Measurements from ENCODE around the gene S100A5. TPM values are rescaled to one million over a fixed set of nuclear protein-coding genes. Genes with fewer than 3 reads are reported as not detected.

S100A5 gene
- total and polyA plus RNA-seq, 2 of the 8 experiments (the other 6 are each of a cell fraction or from before 2014, with no cell fraction given) = not detected

DNA sequence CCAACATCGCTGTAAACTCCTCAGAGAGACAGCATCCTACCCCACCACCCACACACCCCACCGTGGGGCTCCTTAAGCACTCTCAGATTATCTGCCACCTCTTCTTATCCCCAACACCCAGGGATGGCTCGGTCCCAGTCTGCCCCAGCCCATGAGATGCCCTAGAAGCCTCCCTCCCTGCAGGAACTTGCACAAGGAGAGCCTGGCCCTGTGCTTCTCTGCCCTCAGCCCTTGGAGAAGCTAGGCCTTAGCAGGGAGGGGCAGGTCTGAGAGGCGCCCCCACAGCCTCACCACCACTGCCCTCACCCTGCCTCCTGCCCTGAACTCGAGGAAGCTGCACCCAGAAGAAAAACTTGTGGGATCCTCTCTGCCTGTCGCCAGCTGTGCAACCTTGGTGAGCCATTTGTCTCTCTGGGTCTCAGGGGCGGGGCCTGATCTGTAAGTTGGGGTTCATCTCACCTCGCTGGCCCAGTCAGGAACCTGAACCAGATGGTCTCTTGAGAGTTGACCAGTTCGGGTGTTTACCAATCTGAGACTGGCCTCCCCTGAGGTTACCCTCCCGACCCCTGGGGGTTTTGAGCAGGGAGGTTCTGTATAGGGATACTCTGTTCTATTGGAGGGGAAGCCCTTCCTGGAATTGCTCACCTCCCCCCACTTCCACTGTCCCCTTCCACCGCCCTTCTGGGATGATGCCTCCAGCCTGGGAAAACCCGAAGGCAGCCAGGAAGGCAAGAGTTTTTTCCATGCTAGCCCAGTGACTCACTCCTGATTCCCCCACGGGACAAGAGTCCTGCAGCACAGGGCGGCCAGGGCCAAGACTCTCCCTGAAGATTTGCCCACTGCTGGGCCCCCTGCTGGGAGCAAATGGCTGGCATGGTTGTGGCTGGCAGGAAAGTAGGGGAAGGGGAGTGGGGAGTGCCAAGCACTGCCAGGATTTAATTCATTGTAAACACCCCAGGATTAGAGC lies 8.3 kb upstream of the S100A5 start, which contains the start of gene S100A3:
Gene S100A3 (minus strand): TSS at position 537 of the 967 bp plus-strand sequence. CDS start 773 bp downstream, outside the sequence.
- H2BK120ac ChIP-seq (replicated peaks; ENCODE audit: low read depth, low read length) = no peak within 1 kb of the TSS
- H3K9me3 ChIP-seq (ENCODE audit: insufficient read depth in 2 of 2, low read depth in 1 of 2, low read length in 1 of 2) = no peaks in the 10 kb centered on the region
- H3K27ac ChIP-seq (ENCODE audit: low read depth, low read length) = no peak within 1 kb of the TSS
- H3K4me2 ChIP-seq (ENCODE audit: insufficient read depth in 1 of 2, low read depth in 2 of 2, low read length in 2 of 2) = no peak within 1 kb of the TSS
- peaks cover 4 to 35% (median 21%) of the 10 kb centered on the region in 4 experiments for H3K4me1 ChIP-seq (replicated peaks in 1 of 4; ENCODE audit: control insufficient read depth in 3 of 4, insufficient read depth in 4 of 4, low read length in 3 of 4)
- H3K14ac ChIP-seq (ENCODE audit: insufficient read length) = no peak within 1 kb of the TSS
- H3K18ac ChIP-seq (ENCODE audit: extremely low read depth, low read length) = peak within 1 kb of the TSS; percentile 78
- peaks cover 6% of the 10 kb centered on the region for H3K23me2 ChIP-seq (ENCODE audit: low read depth, low read length)
- no peak within 1 kb of the TSS for H4K5ac ChIP-seq (ENCODE audit: insufficient read length, low read depth, low read length)
- no peak within 1 kb of the TSS for H3K4me3 ChIP-seq (ENCODE audit: extremely low read depth in 1 of 4, insufficient read depth in 2 of 4, low read depth in 3 of 4, low read length in 4 of 4)
- H3K79me2 ChIP-seq (ENCODE audit: control insufficient read depth in 1 of 2, insufficient read depth in 2 of 2, low read length in 2 of 2) = no peaks in the 10 kb centered on the region
- H3K27me3 ChIP-seq (replicated peaks in 1 of 4; ENCODE audit: control insufficient read depth in 3 of 4, extremely low read depth in 1 of 4, insufficient read depth in 3 of 4, low read length in 3 of 4) = no peaks in the 10 kb centered on the region; a peak in 2 of 7 replicates
- no peak within 1 kb of the TSS for H3K23ac ChIP-seq (ENCODE audit: insufficient read length)
- no peaks in the 10 kb centered on the region for H3K79me1 ChIP-seq (ENCODE audit: low read depth, low read length)
- no peak within 1 kb of the TSS for H2AFZ ChIP-seq (ENCODE audit: low read length)
- POLR2A ChIA-PET (ENCODE audit: partially characterized antibody) = interaction anchor here (0.9 to 1.5 kb wide), 5 partner anchors 16 to 85 kb away, joined by 3 to 5 read pairs (median 4); partner anchors contain the start of genes CHTOP and S100A16
- H3K36me3 ChIP-seq (ENCODE audit: control insufficient read depth in 2 of 4, insufficient read depth in 4 of 4, low read length in 3 of 4) = no peaks in the 10 kb centered on the region
- 0 out of 2 replicates have a peak within 1 kb of the TSS, but pooled peaks have one; percentile 56 for H2BK5ac ChIP-seq (ENCODE audit: low read depth, low read length)
- CTCF ChIA-PET (ENCODE audit: partially characterized antibody) = interaction anchor here (0.8 to 12.9 kb wide), 8 partner anchors 8 to 79 kb away, joined by 3 to 165 read pairs (median 10); partner anchors contain the start of genes S100A1, S100A13, S100A5 and S100A6
- H4K20me1 ChIP-seq (replicated peaks in 1 of 2; ENCODE audit: control insufficient read depth in 1 of 2, insufficient read depth in 2 of 2, low read length in 2 of 2) = no peaks in the 10 kb centered on the region
- FAIRE-seq (no peak), DNase-seq (ENCODE audit: low read depth in 1 of 2, low spot score in 2 of 2) (no peak)
- H2BK20ac ChIP-seq (ENCODE audit: low read length) = no peak within 1 kb of the TSS; the same call in 1 of the 2 replicates
- 84% methylated on average over 14 of the region's 14 CpGs; no CpG with 5 or more reads in 1 of the 2 experiments for WGBS, 2 experiments (ENCODE audit: extremely low coverage in 1 of 2, insufficient coverage in 1 of 2, insufficient read length in 1 of 2, insufficient replicate concordance in 2 of 2, low coverage in 1 of 2, low lambda C conversion rate in 2 of 2, missing lambda C conversion rate in 1 of 2)
- no peak within 1 kb of the TSS for H4K91ac ChIP-seq (replicated peaks; ENCODE audit: insufficient read length, low read length)
- H3K4ac ChIP-seq (replicated peaks; ENCODE audit: insufficient read length, low read depth, low read length) = no peak within 1 kb of the TSS
- H3K9ac ChIP-seq (replicated peaks in 1 of 4; ENCODE audit: extremely low read depth in 1 of 4, low read depth in 3 of 4, low read length in 3 of 4) = no peak within 1 kb of the TSS
- H3K56ac ChIP-seq (replicated peaks; ENCODE audit: insufficient read length, low read depth, low read length) = no peak within 1 kb of the TSS
- TF ChIP-seq RAD21 (IDR thresholded peaks at IDR 0.05 in 1 of 2, conservative IDR thresholded peaks at IDR 0.05 in 1 of 2; ENCODE audit: low read depth in 2 of 2, low read length in 2 of 2) (no peak), EP300 (IDR thresholded peaks at IDR 0.05; ENCODE audit: borderline replicate concordance in 1 of 2, low read depth in 2 of 2, low read length in 2 of 2) (peak in 1 of 2 experiments; percentile 70; a peak in 1 of 3 replicates)
- H2BK12ac ChIP-seq (ENCODE audit: low read depth, low read length) = peak within 1 kb of the TSS; percentile 60; the same call in 1 of the 2 replicates
- no peak within 1 kb of the TSS for H4K8ac ChIP-seq (ENCODE audit: extremely low read depth, insufficient read depth, low read length)
- peak within 1 kb of the TSS; percentile 72; the same call in 1 of the 2 replicates for H2BK15ac ChIP-seq (ENCODE audit: low read length)
- no peak within 1 kb of the TSS; the same call in 1 of the 2 replicates for H2AK5ac ChIP-seq (ENCODE audit: low read depth, low read length)

All from H1 (cell line).